Mesendoderm (in vitro differentiated cells): ENCODE measurements around the gene CYGB.
"Not testable (repeated sequence)": the region's sequence is repeated elsewhere in the genome, so short reads cannot be mapped to it uniquely, and the experiment has no call there.

Source experiments
- DNase-seq: peaks from one replicate; pipeline ENCODE4 v3.0.0; 2013
- H2AK5ac ChIP-seq: 2 replicates; pipeline ENCODE4 v1.6.1; 2013; ENCODE audit warnings: low read length, inconsistent platforms
- H2BK120ac ChIP-seq: 2 replicates; pipeline ENCODE4 v1.6.1; 2013; ENCODE audit warnings: low read depth, mild to moderate bottlenecking, low read length, moderate library complexity, mixed read lengths
- H2BK15ac ChIP-seq: replicated peaks from 2 replicates; pipeline ENCODE4 v1.6.1; 2013; ENCODE audit warnings: low read depth, mild to moderate bottlenecking, moderate library complexity
- H2BK5ac ChIP-seq: 2 replicates; pipeline ENCODE4 v1.6.1; 2013; ENCODE audit warnings: low read length, inconsistent platforms
- H3K18ac ChIP-seq: 2 replicates; pipeline ENCODE4 v1.6.1; 2013; ENCODE audit warnings: mild to moderate bottlenecking, low read length, mixed read lengths
- H3K23ac ChIP-seq: one replicate; pipeline ENCODE4 v1.6.1; 2013; ENCODE audit warnings: low read length
- H3K27ac ChIP-seq: 2 replicates; pipeline ENCODE4 v1.5.1; 2013; ENCODE audit warnings: low read depth, mild to moderate bottlenecking, inconsistent platforms, low read length, moderate library complexity
- H3K27me3 ChIP-seq: 2 replicates; pipeline ENCODE4 v1.6.1; 2013; ENCODE audit warnings: low read length, control low read depth, mild to moderate bottlenecking, inconsistent platforms; ENCODE audit not compliant: insufficient read depth, poor library complexity
- H3K36me3 ChIP-seq: 2 replicates; pipeline ENCODE4 v1.6.1; 2013; ENCODE audit warnings: low read length, inconsistent platforms; ENCODE audit not compliant: control insufficient read depth, insufficient read depth
- H3K4ac ChIP-seq: one replicate; pipeline ENCODE4 v1.6.1; 2013; ENCODE audit warnings: low read depth, mild to moderate bottlenecking, low read length, moderate library complexity
- H3K4me1 ChIP-seq: 2 replicates; pipeline ENCODE4 v1.6.1; 2013; ENCODE audit warnings: low read depth, low read length, inconsistent platforms; ENCODE audit not compliant: control insufficient read depth
- H3K4me2 ChIP-seq: 2 replicates; pipeline ENCODE4 v1.6.1; 2013; ENCODE audit warnings: low read length
- H3K4me3 ChIP-seq: 2 replicates; pipeline ENCODE4 v1.5.1; 2013; ENCODE audit warnings: mild to moderate bottlenecking, low read length
- H3K56ac ChIP-seq: one replicate; pipeline ENCODE4 v1.6.1; 2013; ENCODE audit warnings: low read length
- H3K79me1 ChIP-seq: 2 replicates; pipeline ENCODE4 v1.6.1; 2013; ENCODE audit warnings: low read length, inconsistent platforms
- H3K79me2 ChIP-seq: 2 replicates; pipeline ENCODE4 v1.6.1; 2013; ENCODE audit warnings: mild to moderate bottlenecking, low read length; ENCODE audit not compliant: control insufficient read depth, insufficient read depth
- H3K9ac ChIP-seq: 2 replicates; pipeline ENCODE4 v1.6.1; 2013; ENCODE audit warnings: low read length, inconsistent platforms
- H4K5ac ChIP-seq: one replicate; pipeline ENCODE4 v1.6.1; 2013; ENCODE audit warnings: low read length
- H4K8ac ChIP-seq: one replicate; pipeline ENCODE4 v1.6.1; 2013; ENCODE audit warnings: low read depth, mild to moderate bottlenecking, control low read depth, low read length, moderate library complexity
- WGBS: extraction: QIAGEN DNeasy Blood & Tissue Kit; methylation state at CpG from one replicate; pipeline ENCODE4 v1.1.7; 2013; ENCODE audit warnings: low lambda C conversion rate, missing lambda C conversion rate; ENCODE audit not compliant: insufficient coverage; ENCODE audit errors: extremely low coverage; 5-methylcytosine and 5-hydroxymethylcytosine counted together

CYGB gene

DNA sequence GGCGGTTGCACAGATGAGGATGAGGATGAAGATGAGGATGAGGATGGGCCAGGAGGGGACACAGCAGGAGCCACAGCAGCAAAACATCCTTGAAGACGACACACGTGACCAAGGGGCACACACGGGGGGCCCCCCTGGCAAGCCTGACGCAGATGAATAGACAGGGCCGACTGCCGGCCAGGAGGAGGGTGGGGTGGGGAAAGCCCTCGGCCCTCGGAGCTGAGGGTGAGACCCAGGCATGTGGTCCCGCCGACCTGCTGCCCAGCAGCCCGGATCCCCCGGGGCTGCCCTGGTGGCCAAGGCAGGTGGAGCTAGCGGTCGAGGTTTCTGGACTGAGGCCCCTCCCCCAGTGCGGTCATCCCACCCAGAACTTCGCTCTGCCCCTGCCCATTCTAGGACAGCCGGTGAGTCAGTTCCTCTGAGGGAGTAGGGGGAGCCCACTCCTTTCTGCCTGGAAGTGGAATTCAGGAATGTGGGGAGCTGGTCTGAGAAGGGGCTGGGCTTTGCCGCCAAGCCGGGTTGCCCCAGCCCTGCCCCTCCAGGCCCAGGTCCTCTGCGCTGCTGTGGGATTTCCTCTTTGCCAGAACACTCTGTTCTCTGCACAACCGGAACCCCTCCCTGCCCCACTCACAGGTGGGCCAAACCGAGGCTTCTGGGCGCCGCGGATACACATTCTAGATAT lies 9.9 kb downstream of the CYGB start:
- peak; percentile 90 for DNase-seq
- no peak overlapping the region for H3K23ac ChIP-seq
- peak overlapping the region; percentile 49 for H3K56ac ChIP-seq
- H2BK5ac ChIP-seq: no peak overlapping the region
- no peaks in the 10 kb centered on the region for H3K36me3 ChIP-seq
- H3K27ac ChIP-seq: no peak overlapping the region
- no peak overlapping the region for H3K4ac ChIP-seq
- H2BK120ac ChIP-seq: no peak overlapping the region
- no CpG with 5 or more reads among the region's 26 CpGs for WGBS
- H2BK15ac ChIP-seq: no peak overlapping the region
- no peak overlapping the region for H4K8ac ChIP-seq
- H2AK5ac ChIP-seq: no peak overlapping the region
- peaks cover 2% of the 10 kb centered on the region for H3K4me1 ChIP-seq
- no peak overlapping the region for H4K5ac ChIP-seq
- H3K9ac ChIP-seq: no peak overlapping the region
- no peaks in the 10 kb centered on the region for H3K79me2 ChIP-seq
- H3K18ac ChIP-seq: no peak overlapping the region
- H3K27me3 ChIP-seq: no peaks in the 10 kb centered on the region
- H3K4me2 ChIP-seq: no peak overlapping the region
- no peak overlapping the region for H3K4me3 ChIP-seq
- no peaks in the 10 kb centered on the region for H3K79me1 ChIP-seq

GRCh38 chr17:76527016-76527415 lies 10.5 kb downstream of the CYGB start:
- not testable (repeated sequence) for H3K27me3 ChIP-seq, H2AK5ac ChIP-seq, H3K79me1 ChIP-seq, H3K56ac ChIP-seq, DNase-seq, H3K23ac ChIP-seq, H2BK120ac ChIP-seq, H3K4me2 ChIP-seq, H3K4ac ChIP-seq, H3K36me3 ChIP-seq, H3K27ac ChIP-seq, H3K4me3 ChIP-seq, H3K18ac ChIP-seq, H4K5ac ChIP-seq, H2BK5ac ChIP-seq, H3K79me2 ChIP-seq, H2BK15ac ChIP-seq, H3K9ac ChIP-seq, H4K8ac ChIP-seq, H3K4me1 ChIP-seq
- no CpG with 5 or more reads among the region's 9 CpGs for WGBS

DNA sequence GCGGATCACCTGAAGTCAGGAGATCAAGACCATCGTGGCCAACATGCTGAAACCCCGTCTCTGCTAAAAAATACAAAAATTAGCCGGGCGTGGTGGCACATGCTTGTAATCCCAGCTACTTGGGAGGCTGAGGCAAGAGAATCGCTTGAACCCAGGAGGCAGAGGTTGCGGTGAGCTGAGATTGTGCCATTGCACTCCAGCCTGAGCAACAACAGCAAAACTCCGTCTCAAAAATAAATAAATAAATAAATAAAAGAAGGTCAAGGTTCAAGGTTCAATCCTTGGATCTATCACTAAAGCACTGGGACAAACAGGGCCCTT lies 12.0 kb downstream of the CYGB start:
- not testable (repeated sequence) for H3K4me2 ChIP-seq, H4K8ac ChIP-seq, H3K27ac ChIP-seq, DNase-seq, H3K9ac ChIP-seq, H2BK120ac ChIP-seq, H3K4me3 ChIP-seq, H3K79me2 ChIP-seq, H3K79me1 ChIP-seq, H3K4me1 ChIP-seq, H3K36me3 ChIP-seq, H3K18ac ChIP-seq, H3K23ac ChIP-seq, H3K56ac ChIP-seq, H2AK5ac ChIP-seq, H4K5ac ChIP-seq, H3K27me3 ChIP-seq, H2BK5ac ChIP-seq, H2BK15ac ChIP-seq, H3K4ac ChIP-seq
- no CpG with 5 or more reads among the region's 8 CpGs for WGBS

GRCh38 chr17:76524598-76525512 lies 12.7 kb downstream of the CYGB start:
- Histone ChIP-seq H3K79me2 (no peaks in the 10 kb centered on the region), H3K56ac (peak overlapping the region; percentile 56), H3K4me1 (peaks cover 2% of the 10 kb centered on the region), H3K79me1 (no peaks in the 10 kb centered on the region), H3K18ac (no peak overlapping the region), H2BK15ac (no peak overlapping the region), H3K23ac (no peak overlapping the region), H3K36me3 (no peaks in the 10 kb centered on the region), H3K4me2 (no peak overlapping the region), H3K9ac (no peak overlapping the region), H2BK120ac (no peak overlapping the region), H4K8ac (no peak overlapping the region), H2BK5ac (no peak overlapping the region), H2AK5ac (peak overlapping the region; percentile 45), H4K5ac (no peak overlapping the region), H3K27me3 (no peaks in the 10 kb centered on the region), H3K4me3 (no peak overlapping the region), H3K4ac (no peak overlapping the region), H3K27ac (no peak overlapping the region)
- no CpG with 5 or more reads among the region's 25 CpGs for WGBS
- no peak for DNase-seq

DNA sequence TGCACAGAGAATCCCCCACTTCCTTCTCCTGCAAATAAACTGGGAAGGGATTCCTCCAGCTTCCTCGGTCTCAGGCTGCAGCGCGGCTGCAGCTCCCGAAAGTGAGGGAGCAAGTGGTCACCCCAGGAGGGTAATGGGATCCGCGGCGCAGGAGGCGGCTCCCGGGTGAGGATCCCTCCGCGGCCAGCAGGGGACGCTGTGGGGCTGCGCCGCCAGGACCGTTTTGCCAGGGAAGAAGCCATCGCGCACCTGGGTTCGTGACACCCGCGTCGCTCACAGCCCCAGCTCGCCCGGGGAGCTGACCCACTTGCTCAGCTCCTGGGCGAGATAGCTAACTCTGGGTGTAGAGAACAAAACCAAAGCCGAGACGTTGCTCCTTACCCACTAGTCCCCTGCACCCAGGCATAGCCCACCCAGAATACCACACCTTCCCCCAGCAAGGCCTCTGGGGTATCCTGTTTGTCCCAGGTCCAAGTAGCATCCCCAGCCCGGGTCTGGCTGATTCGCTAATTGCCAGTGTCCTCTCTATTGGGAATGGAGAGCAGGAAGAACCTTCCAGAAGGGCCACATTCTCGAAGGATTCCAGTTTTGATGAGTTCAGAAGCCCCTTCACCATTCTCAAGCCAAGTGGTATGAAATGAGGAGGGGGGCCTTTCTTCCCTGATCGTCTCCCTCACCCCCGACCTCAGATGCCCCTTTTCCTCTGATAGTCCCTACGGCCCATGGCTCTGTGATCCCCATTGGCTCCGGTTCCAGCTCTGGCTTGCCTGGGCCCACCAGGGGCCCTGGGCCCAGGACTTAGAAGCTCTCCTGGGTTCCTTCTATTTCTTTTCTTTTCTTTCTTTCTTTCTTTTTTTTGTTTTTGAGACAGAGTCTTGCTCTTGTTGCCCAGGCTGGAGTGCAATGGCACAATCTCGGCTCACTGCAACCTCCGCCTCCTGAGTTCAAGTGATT lies 14.1 kb downstream of the CYGB start:
- Histone ChIP-seq H3K4me1 (no peaks in the 10 kb centered on the region), H3K4me2 (no peak overlapping the region), H3K79me2 (no peaks in the 10 kb centered on the region), H2BK15ac (no peak overlapping the region), H3K56ac (no peak overlapping the region), H3K4ac (no peak overlapping the region), H3K27me3 (no peaks in the 10 kb centered on the region), H3K23ac (no peak overlapping the region), H2AK5ac (no peak overlapping the region), H4K8ac (no peak overlapping the region), H3K4me3 (no peak overlapping the region), H3K18ac (no peak overlapping the region), H4K5ac (no peak overlapping the region), H3K9ac (no peak overlapping the region), H3K27ac (no peak overlapping the region), H2BK120ac (no peak overlapping the region), H3K79me1 (no peaks in the 10 kb centered on the region), H3K36me3 (no peaks in the 10 kb centered on the region), H2BK5ac (no peak overlapping the region)
- peak; percentile 69 for DNase-seq
- WGBS: no CpG with 5 or more reads among the region's 35 CpGs
